H54 (cell line): ENCODE measurements around the gene NKX2-1.
"Not testable (repeated sequence)": the region's sequence is repeated elsewhere in the genome, so short reads cannot be mapped to it uniquely, and the experiment has no call there.

Experiments
- DNase-seq: peaks from one replicate; pipeline ENCODE4 v3.0.0; 2011; ENCODE audit warnings: low spot score, mixed read lengths; ENCODE audit not compliant: insufficient read length
- FAIRE-seq: peaks from 3 replicates; lab custom pipeline; 2011; peaks lifted over from hg19 to GRCh38; lab: Jason Lieb, UNC
- POLR2A ChIP-seq: IDR thresholded peaks from 2 replicates; pipeline ENCODE4 v1.6.1; 2011; ENCODE audit warnings: low read depth, mild to moderate bottlenecking, low read length

The NKX2-1 gene

DNA sequence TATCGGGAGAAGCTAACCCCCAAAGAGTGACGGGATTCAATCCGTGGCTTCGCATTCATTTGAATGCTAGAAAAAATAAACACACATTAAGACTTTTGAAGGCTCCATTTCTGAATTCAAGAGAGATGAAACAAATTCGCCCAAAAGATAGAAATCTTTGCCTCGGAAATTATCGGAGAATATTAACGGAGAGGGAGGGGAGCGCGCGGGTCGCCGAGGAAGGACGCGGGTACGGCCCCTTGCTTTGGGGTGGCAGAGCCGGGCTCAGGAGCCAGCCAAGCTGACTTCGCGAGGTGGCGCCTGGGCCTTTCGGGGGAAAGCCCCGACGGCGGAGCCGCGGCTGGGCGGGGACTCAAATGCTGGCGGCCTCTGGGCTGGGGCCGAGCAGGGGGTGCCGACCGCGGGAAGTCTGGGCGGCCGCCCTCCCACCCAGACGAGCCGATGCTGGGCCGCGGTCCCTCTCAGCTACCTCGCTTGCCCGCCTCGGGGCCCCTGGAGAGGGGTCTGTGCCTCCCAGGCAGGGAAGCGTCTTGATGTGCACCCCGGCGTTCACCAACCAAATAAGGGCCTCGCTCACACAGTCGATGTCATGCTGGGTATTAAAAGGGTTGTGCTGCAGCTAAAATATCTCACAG, 14.7 kb downstream of the NKX2-1 start:
- no peak for TF ChIP-seq POLR2A
- FAIRE-seq (no peak), DNase-seq (no peak)

GRCh38 chr14:36504771-36505175, 15.3 kb downstream of the NKX2-1 start:
- no peak for FAIRE-seq
- no peak for TF ChIP-seq POLR2A

GRCh38 chr14:36503771-36504741, 16.0 kb downstream of the NKX2-1 start:
- FAIRE-seq = no peak
- TF ChIP-seq POLR2A = no peak
- no peak for DNase-seq

More at GRCh38 chr14:36504771-36505175, 15.3 kb downstream of the NKX2-1 start:
- DNase-seq = no peak

GRCh38 chr14:36502558-36503508, 17.2 kb downstream of the NKX2-1 start:
- DNase-seq (no peak), FAIRE-seq (no peak)
- TF ChIP-seq POLR2A = no peak

GRCh38 chr14:36498938-36499337, 21.1 kb downstream of the NKX2-1 start:
- no peak for TF ChIP-seq POLR2A

DNA sequence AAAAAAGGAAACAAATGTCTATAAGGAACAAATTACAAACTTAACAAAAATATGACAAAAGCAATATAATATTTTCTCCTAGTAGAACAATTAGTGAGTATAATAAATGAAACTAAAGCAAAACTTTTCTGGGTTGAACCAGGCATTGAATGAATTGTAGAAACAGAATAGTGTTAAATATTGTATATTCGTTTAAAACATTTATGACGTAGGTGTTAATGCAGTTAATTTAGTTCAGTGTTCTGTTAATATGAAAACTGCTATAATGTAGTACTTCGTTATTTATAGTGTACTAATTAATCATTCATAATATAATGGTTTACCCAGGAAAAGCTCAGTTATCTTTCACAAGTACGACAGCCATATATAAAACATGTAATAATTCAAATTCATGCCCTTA, 23.7 kb downstream of the NKX2-1 start:
- TF ChIP-seq POLR2A = no peak
- no peak for FAIRE-seq
- DNase-seq = no peak

More at GRCh38 chr14:36498938-36499337, 21.1 kb downstream of the NKX2-1 start:
- no peak for FAIRE-seq
- DNase-seq = no peak

GRCh38 chr14:36495666-36496065, 24.4 kb downstream of the NKX2-1 start:
- FAIRE-seq (no peak), DNase-seq (no peak)

DNA sequence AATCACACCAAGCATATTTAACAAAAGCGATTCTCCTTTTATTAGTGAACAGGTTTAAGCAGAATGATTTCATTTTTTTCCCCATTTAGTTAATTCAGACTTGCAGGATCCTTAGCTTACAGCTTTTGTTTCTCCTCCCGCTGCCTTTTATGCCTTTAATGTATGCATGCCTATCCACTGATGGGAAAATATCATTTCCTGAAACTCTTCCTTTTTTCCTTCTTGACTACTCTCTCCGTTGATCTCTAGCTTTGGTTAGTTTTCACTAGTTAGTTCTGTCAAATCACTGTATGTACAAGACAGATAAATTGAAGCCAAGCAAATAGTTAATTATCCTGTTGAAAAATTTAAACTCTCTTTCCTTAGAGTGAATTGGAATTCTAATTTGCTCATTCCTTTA, 26.3 kb downstream of the NKX2-1 start:
- no peak for DNase-seq

More at GRCh38 chr14:36495666-36496065, 24.4 kb downstream of the NKX2-1 start:
- TF ChIP-seq POLR2A = no peak

GRCh38 chr14:36485773-36486172, 34.3 kb downstream of the NKX2-1 start:
- TF ChIP-seq POLR2A = no peak
- FAIRE-seq (no peak), DNase-seq (no peak)

More for the DNA sequence above, 26.3 kb downstream of the NKX2-1 start:
- FAIRE-seq = no peak
- TF ChIP-seq POLR2A = no peak

- no peak for DNase-seq
- no peak for TF ChIP-seq POLR2A
- FAIRE-seq = no peak
These were observed 40.7 kb downstream of the NKX2-1 start for GRCh38 chr14:36479344-36479743.

GRCh38 chr14:36478782-36479181, 41.2 kb downstream of the NKX2-1 start:
- no peak for DNase-seq
- TF ChIP-seq POLR2A = no peak
- no peak for FAIRE-seq

- DNase-seq (no peak), FAIRE-seq (no peak)
- no peak for TF ChIP-seq POLR2A
These were observed 42.8 kb downstream of the NKX2-1 start for GRCh38 chr14:36477266-36477665.

DNA sequence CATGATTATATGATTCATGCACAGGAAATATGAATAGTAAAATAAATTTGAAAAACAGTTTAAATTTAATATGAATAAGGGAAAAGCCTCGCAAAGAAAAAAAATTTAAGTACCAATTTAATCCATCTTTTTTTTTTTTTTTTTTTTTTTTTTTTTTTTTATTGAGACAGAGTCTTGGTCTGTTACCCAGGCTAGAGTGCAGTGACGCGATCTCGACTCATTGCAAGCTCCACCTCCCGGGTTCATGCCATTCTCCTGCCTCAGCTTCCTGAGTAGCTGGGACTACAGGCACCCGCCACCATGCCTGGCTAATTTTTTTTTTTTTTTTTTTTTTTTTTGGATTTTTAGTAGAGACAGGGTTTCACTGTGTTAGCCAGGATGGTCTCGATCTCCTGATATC, 44.0 kb downstream of the NKX2-1 start:
- not testable (repeated sequence) for FAIRE-seq, DNase-seq
